GM19023 (cell line): ENCODE results near the gene UVRAG.
"Not testable (repeated sequence)": the region's sequence is repeated elsewhere in the genome, so short reads cannot be mapped to it uniquely, and the experiment has no call there.

Experiments used
- ATAC-seq: cut with Tn5 transposase; IDR thresholded peaks from one replicate; pipeline ENCODE4 v1.9.1; 2021; ENCODE audit warnings: mild to moderate bottlenecking, moderate library complexity; ENCODE audit not compliant: unreplicated experiment

Gene UVRAG

GRCh38 chr11:76048763-76049162 lies 233.8 kb downstream of the UVRAG start:
- no peak for ATAC-seq

GRCh38 chr11:76049511-76049910 lies 234.5 kb downstream of the UVRAG start:
- ATAC-seq = no peak

- ATAC-seq = no peak
These were observed 236.9 kb downstream of the UVRAG start for GRCh38 chr11:76051937-76052336.

- no peak for ATAC-seq
These were observed 239.3 kb downstream of the UVRAG start for GRCh38 chr11:76054330-76054729.

- ATAC-seq = no peak
These were observed 241.9 kb downstream of the UVRAG start for GRCh38 chr11:76056876-76057275.

GRCh38 chr11:76060475-76061036 lies 245.5 kb downstream of the UVRAG start:
- ATAC-seq = not testable (repeated sequence)

GRCh38 chr11:76062733-76063132 lies 247.7 kb downstream of the UVRAG start:
- ATAC-seq = peak; percentile 88

GRCh38 chr11:76064192-76064591 lies 249.2 kb downstream of the UVRAG start:
- no peak for ATAC-seq

GRCh38 chr11:76067099-76067498 lies 252.1 kb downstream of the UVRAG start:
- ATAC-seq = no peak

- ATAC-seq = no peak
These were observed 254.0 kb downstream of the UVRAG start for GRCh38 chr11:76069001-76069400.

- ATAC-seq = no peak
These were observed 256.1 kb downstream of the UVRAG start for GRCh38 chr11:76071090-76071489.

- no peak for ATAC-seq
These were observed 258.7 kb downstream of the UVRAG start for GRCh38 chr11:76073724-76074123.

- no peak for ATAC-seq
These were observed 259.4 kb downstream of the UVRAG start for GRCh38 chr11:76074148-76075095.

- no peak for ATAC-seq
These were observed 260.7 kb downstream of the UVRAG start for GRCh38 chr11:76075716-76076115.

GRCh38 chr11:76076253-76076652 lies 261.2 kb downstream of the UVRAG start:
- not testable (repeated sequence) for ATAC-seq

- ATAC-seq = no peak
These were observed 261.7 kb downstream of the UVRAG start for GRCh38 chr11:76076749-76077148.

- no peak for ATAC-seq
These were observed 262.7 kb downstream of the UVRAG start for GRCh38 chr11:76077575-76078150.

- not testable (repeated sequence) for ATAC-seq
These were observed 266.1 kb downstream of the UVRAG start for GRCh38 chr11:76081084-76081483.

- no peak for ATAC-seq
These were observed 268.8 kb downstream of the UVRAG start for GRCh38 chr11:76083563-76084451.

GRCh38 chr11:76085270-76085669 lies 270.3 kb downstream of the UVRAG start:
- ATAC-seq = no peak
